Measurements from ENCODE around the gene SOCS7. TPM values are rescaled to one million over a fixed set of nuclear protein-coding genes. Genes with fewer than 3 reads are reported as not detected.

SOCS7 gene
- total RNA-seq, 1 experiment from 2014 or later: 7.4 TPM

DNA sequence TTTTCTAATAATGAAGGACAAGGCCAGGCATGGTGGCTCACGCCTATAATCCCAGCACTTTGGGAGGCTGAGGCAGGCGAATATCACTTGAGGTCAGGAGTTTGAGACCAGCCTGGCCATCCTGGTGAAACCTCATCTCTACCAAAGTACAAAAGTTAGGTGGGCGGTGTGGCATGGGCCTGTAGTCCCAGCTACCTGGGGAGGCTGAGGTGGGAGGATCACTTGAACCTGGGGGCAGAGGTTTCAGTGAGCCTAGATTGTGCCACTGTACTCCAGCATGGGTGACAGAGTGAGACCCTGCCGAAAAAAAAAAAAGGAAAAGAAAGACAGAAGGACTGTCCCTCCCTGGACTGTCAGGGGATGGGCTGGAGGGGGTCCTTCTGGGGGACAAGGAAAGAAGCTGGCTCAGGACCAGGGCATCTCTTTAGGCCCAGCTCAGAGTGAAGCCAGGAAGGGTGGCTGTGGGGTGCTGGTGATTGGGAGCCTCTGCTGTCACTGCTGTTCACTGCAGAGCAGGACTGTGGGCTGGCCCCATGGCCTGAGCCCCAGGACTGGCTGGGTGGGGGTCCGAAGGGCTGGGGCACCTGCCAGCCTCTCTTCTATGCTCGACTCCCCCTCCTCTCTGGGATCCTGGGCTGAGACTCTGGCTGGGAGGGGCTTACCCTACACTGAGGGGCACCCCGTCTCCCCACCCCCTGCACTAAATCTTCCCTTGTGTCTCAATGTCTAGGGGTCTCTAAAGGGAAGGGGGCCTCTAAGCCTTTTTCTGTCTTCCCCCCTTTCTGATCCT, 75.7 kb downstream of the SOCS7 start:
- H3K27me3 ChIP-seq (ENCODE audit: low read length): no peaks in the 10 kb centered on the region
- H3F3A ChIP-seq (ENCODE audit: low read length, unreplicated experiment): no peaks in the 10 kb centered on the region
- H3K9ac ChIP-seq (ENCODE audit: low read length): peak overlapping the region; percentile 57
- ChIA-PET CTCF (interaction anchor here (1.0 kb wide), 1 partner anchor 160 kb away, joined by 4 read pairs; no protein-coding TSS in a partner anchor), POLR2A (ENCODE audit: unreplicated experiment) (no interaction called here)
- peak overlapping the region; percentile 92 for H3K4me2 ChIP-seq (ENCODE audit: low read length)
- ATAC-seq (no peak), DNase-seq (no peak)
- H3K79me2 ChIP-seq (ENCODE audit: low read length): no peaks in the 10 kb centered on the region
- H3K4me1 ChIP-seq (ENCODE audit: insufficient read depth, low read length): peaks cover 12% of the 10 kb centered on the region
- H3K36me3 ChIP-seq (ENCODE audit: low read depth, low read length): no peaks in the 10 kb centered on the region
- H3K27ac ChIP-seq (ENCODE audit: low read length): no peak overlapping the region
- TF ChIP-seq EZH2phosphoT487 (IDR thresholded peaks at IDR 0.05; ENCODE audit: borderline replicate concordance, low read length) (no peak), EZH2 (IDR thresholded peaks at IDR 0.05; ENCODE audit: low read length, unreplicated experiment) (no peak)
- TF ChIP-seq, protein P1, sequence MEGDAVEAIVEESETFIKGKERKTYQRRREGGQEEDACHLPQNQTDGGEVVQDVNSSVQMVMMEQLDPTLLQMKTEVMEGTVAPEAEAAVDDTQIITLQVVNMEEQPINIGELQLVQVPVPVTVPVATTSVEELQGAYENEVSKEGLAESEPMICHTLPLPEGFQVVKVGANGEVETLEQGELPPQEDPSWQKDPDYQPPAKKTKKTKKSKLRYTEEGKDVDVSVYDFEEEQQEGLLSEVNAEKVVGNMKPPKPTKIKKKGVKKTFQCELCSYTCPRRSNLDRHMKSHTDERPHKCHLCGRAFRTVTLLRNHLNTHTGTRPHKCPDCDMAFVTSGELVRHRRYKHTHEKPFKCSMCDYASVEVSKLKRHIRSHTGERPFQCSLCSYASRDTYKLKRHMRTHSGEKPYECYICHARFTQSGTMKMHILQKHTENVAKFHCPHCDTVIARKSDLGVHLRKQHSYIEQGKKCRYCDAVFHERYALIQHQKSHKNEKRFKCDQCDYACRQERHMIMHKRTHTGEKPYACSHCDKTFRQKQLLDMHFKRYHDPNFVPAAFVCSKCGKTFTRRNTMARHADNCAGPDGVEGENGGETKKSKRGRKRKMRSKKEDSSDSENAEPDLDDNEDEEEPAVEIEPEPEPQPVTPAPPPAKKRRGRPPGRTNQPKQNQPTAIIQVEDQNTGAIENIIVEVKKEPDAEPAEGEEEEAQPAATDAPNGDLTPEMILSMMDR (conservative IDR thresholded peaks at IDR 0.05; ENCODE audit: low read depth, low read length): no peak
- no TSS peak for BruUV-seq (replicated peaks)
- no peaks in the 10 kb centered on the region for H4K20me1 ChIP-seq (ENCODE audit: low read length)
- H3K9me2 ChIP-seq (replicated peaks; ENCODE audit: low read length): no peaks in the 10 kb centered on the region
- peak overlapping the region; percentile 82 for H3K4me3 ChIP-seq (ENCODE audit: low read length)
- peak overlapping the region; percentile 92 for H2AFZ ChIP-seq (ENCODE audit: low read length)
- no peaks in the 10 kb centered on the region for H3K9me3 ChIP-seq (ENCODE audit: low read length)
- intact Hi-C loops (cut with micrococcal nuclease): loop anchor here (10.0 kb wide), 1 partner anchor 237 kb away; no protein-coding TSS in a partner anchor

- Histone ChIP-seq H4K20me1 (ENCODE audit: low read length) (no peaks in the 10 kb centered on the region), H3K27ac (ENCODE audit: low read length) (no peak within 1 kb of the TSS), H3K36me3 (ENCODE audit: low read depth, low read length) (no peaks in the 10 kb centered on the region), H3K27me3 (ENCODE audit: low read length) (no peaks in the 10 kb centered on the region), H3F3A (ENCODE audit: low read length, unreplicated experiment) (no peaks in the 10 kb centered on the region), H2AFZ (ENCODE audit: low read length) (peak within 1 kb of the TSS; percentile 92), H3K79me2 (ENCODE audit: low read length) (no peaks in the 10 kb centered on the region), H3K4me1 (ENCODE audit: insufficient read depth, low read length) (peaks cover 12% of the 10 kb centered on the region), H3K9me2 (replicated peaks; ENCODE audit: low read length) (no peaks in the 10 kb centered on the region), H3K4me3 (ENCODE audit: low read length) (peak within 1 kb of the TSS; percentile 82), H3K4me2 (ENCODE audit: low read length) (peak within 1 kb of the TSS; percentile 92), H3K9ac (ENCODE audit: low read length) (peak within 1 kb of the TSS; percentile 61), H3K9me3 (ENCODE audit: low read length) (no peaks in the 10 kb centered on the region)
- ChIA-PET POLR2A (ENCODE audit: unreplicated experiment) (interaction anchor here (0.6 kb wide), 1 partner anchor 73 kb away, joined by 3 read pairs; no protein-coding TSS in a partner anchor), CTCF (no interaction called here)
- intact Hi-C loops (cut with micrococcal nuclease): loop anchor here (10.0 kb wide), 1 partner anchor 237 kb away; no protein-coding TSS in a partner anchor
- BruUV-seq (replicated peaks): no TSS peak
- TF ChIP-seq EZH2 (IDR thresholded peaks at IDR 0.05; ENCODE audit: low read length, unreplicated experiment) (no peak), EZH2phosphoT487 (IDR thresholded peaks at IDR 0.05; ENCODE audit: borderline replicate concordance, low read length) (no peak)
- TF ChIP-seq, protein P1 (conservative IDR thresholded peaks at IDR 0.05; ENCODE audit: low read depth, low read length): no peak
- ATAC-seq: peak; percentile 73
- DNase-seq: peak; percentile 41
These were observed 76.5 kb downstream of the SOCS7 start, which contains the start of gene ARHGAP23 for GRCh38 chr17:38428112-38428642. Gene ARHGAP23, plus strand, starts transcription at chr17:38428464. Its CDS starts 22 bp downstream, at chr17:38428486.

Measured in PC-3 (cell line).